Suppressor macrophage treated with lipopolysaccharide for 1 hour (primary cell): ENCODE measurements around the gene USF3.

Experiments
- DNase-seq, 3 donors: peaks; one replicate each; pipeline ENCODE4 v3.0.0-alpha.2; 2020 to 2022

USF3 gene

GRCh38 chr3:113698213-113698742, 1.8 kb upstream of the USF3 start:
- DNase-seq: no peak

GRCh38 chr3:113697500-113698090, 1.2 kb upstream of the USF3 start:
- DNase-seq: peak in 1 of 3 donors; percentile 3

- DNase-seq: peak; percentile 99
These were observed 437 bp upstream of the USF3 start for GRCh38 chr3:113696658-113697499.

- DNase-seq: peak in 1 of 3 donors; percentile 9
These were observed 1.0 kb downstream of the USF3 start for GRCh38 chr3:113695431-113695785.

- no peak for DNase-seq
These were observed 6.0 kb downstream of the USF3 start for GRCh38 chr3:113690482-113690881.

DNA sequence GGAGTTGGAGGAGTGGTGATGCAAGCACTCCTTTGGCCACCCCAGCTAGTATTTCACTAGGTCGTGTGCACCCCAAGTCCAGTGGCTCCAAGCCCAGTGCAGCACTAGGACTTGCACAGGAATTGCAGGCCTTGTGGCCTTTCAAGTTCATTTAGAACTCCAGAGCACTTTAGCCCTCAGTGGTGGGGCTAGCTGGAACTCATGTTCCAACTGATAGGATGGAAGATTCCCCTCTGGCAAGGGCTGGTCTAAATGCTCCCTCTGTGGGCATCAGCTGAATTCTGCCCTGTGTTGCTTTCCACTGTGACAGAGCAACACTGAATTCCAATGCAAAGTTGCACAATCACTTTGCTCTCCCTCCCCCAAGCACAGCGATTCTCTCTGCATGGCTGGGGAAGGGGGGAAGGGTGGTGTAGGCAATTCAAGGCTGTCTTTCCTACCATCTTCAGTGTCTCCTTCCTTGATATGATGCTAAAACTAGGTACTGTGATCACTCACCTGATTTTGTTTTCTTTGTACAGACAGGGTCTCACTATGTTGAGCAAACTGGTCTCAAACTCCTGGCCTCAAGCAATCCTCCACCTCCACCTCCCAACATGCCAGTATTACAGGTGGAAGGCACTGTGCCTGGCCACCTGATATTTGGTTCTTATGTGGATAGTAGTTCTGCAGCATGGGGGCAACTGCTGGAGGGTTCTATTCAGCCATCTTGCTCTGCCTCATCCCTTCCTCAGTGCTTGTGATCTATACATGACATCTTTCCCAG, 10.3 kb downstream of the USF3 start:
- no peak for DNase-seq

DNA sequence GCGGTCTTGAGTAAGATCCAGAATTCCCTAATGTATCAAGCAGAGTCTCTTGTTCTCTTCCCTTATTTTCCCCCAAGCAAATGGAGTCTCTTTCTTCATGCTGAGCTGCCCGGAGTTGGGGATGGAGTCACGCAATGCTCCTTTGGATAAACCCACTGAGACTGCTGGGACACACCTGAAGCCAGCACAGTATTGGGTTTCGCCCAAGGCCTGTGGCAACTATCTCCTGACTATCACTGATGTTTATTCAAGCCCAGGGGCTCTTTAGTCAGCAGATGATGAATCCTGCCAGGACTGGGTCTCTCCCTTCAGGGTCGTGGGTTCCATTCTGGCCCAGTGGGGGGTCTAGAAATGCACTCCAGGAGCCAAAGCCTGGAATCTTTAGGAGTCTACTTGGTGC, 11.3 kb downstream of the USF3 start:
- no peak for DNase-seq

DNA sequence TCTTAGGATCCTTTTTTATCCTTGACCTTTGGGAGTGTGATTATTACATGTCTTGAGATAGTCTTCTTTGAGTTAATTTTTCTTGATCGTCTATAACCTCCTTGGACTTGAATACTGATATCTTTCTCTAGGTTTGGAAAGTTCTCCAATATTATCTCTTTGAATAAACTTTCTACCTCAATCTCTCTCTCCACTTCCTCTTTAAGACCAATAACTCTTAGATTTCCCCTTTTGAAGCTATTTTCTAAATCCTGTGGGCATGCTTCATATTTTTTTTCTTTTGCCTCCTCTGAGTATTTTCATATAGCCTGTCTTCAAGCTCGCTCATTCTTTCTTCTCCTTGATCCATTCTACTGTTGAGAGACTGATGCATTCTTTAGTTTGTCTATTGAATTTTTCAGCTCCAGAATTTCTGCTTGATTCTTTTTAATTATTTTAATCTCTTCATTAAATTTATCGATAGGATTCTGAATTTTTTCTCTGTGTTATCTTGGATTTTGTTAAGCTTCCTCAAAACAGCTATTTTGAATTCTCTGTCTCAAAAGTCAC, 12.1 kb downstream of the USF3 start:
- DNase-seq: peak in 1 of 3 donors; percentile 36

GRCh38 chr3:113678773-113679172, 17.7 kb downstream of the USF3 start:
- DNase-seq: no peak

GRCh38 chr3:113677737-113678136, 18.7 kb downstream of the USF3 start:
- no peak for DNase-seq

- peak; percentile 75 to 80 (median 80) for DNase-seq
These were observed 20.2 kb downstream of the USF3 start for GRCh38 chr3:113676261-113676660.

DNA sequence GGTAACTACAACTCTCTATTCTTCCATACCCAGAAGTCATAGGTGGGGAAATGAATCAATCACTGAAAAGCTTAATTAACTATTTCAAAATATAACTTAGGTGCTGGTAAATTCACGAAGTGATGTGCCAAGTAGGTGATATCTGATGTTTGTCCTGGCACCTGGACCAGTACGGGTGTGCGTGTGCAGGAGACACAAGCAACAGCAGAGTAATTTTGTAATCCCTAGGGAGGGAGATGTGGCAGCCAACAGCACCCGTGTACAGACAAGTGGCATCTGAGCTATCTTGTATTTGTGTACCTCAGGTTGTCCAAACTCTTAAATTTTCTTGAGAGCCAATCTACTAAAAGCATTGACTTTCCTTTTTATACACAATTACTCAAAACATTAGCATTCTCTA, 22.8 kb downstream of the USF3 start:
- no peak for DNase-seq

GRCh38 chr3:113668015-113668414, 28.4 kb downstream of the USF3 start:
- DNase-seq: peak in 2 of 3 donors; percentile 12 to 31

DNA sequence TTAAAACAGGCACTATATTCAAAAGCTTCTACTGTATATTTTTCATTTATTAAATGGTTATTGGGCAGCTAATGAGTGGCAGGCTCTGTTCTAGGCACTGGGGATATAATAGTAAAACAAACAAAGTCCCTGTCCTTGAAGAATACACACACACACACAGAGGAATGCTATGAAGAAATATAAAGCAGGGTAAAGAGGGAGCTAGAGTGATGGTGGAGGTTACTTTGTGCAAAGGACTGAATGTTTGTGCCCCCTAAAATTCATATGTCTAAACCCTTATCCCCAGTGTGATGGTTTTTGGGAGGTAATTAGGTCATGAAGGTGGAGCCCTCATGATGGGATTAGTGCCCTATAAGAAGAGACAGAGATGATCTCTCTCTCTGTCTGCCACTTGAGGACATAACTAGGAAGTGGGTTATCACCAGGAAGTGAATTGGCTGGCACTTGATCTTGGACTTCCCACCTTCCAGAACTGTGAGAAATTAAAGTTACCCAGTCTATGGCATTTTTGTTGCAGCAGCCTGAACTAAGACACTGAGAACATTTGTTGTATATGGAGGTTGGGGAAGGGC, 31.8 kb downstream of the USF3 start:
- no peak for DNase-seq

GRCh38 chr3:113663761-113664160, 32.7 kb downstream of the USF3 start:
- DNase-seq: no peak

GRCh38 chr3:113663324-113663750, 33.1 kb downstream of the USF3 start:
- DNase-seq: no peak

DNA sequence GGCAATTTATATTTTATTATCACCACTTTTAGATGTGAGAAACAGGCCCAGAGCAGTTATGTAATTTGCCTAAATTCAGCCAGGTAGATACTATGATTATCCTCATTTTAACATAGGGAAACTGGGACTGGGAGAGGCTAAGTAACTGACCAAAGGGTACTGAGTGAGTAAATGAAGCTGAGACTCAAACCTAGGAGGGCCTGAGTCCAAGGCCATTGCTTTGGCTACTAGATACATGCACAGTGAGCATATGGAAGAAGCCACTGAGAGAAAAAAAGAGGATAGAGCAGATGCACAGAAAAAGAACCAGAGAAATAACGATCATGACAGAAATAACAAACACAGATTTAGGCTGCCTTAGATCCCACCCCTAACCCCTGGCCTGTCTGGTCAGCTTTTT, 33.6 kb downstream of the USF3 start:
- no peak for DNase-seq

GRCh38 chr3:113660896-113661295, 35.5 kb downstream of the USF3 start:
- no peak for DNase-seq

DNA sequence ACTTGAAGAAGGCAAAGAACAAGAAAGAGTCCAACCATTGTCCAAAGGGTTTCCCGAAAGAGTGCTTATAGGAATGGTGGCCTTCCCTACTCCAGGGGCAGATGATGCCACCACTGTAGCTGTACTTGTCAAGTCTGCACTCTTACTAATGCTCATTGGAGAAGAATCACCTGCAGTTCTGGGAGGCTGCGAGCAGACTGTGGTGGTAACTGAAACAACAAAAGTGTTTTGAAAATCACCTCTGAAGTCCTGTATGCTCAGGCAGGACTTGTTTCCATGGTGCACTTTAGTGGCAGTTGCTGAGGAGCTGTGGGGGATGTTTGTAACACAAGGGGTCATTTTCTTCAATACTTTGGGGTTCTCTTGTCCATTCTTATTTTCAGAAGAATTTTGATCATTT, 36.0 kb downstream of the USF3 start:
- DNase-seq: no peak

DNA sequence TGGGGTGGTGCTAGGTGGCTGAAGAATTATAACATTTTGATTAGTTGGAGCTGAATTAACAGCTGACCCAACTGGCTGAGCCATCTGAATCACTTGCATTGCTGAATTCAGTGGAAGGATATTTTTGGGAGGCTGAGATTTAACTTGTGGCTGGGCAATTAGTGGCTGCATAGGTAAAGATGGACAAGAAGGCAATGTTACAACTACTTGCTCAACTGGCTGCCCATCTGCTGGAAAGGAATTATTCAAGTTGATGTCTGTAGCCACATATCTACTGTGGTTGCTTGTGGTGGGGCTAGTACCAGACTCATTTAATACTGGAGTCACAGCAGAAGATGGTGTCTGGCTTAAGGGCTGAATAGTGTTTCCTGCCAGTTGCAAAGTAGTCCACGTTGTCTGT, 36.4 kb downstream of the USF3 start:
- no peak for DNase-seq

DNA sequence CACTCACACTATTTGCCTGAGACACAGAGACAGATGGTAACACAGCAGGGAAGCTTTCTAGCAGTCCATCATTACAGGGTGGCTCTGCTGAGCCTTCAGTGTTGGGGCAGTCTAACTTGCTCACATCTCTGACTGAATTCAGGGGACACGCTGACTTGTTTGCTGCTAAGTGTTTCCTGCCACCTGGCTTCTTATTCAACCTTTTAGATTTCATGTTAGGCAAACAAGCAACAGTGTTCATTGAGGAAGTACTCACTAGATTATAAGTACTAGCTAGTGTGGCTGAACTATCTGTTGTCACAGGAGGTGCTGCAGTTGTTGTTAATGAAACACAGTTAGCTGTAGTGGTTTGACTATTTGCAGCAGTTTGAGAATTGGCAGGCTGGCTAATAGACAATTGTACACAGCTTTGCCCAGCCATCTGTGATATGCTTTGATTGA, 37.3 kb downstream of the USF3 start:
- no peak for DNase-seq

DNA sequence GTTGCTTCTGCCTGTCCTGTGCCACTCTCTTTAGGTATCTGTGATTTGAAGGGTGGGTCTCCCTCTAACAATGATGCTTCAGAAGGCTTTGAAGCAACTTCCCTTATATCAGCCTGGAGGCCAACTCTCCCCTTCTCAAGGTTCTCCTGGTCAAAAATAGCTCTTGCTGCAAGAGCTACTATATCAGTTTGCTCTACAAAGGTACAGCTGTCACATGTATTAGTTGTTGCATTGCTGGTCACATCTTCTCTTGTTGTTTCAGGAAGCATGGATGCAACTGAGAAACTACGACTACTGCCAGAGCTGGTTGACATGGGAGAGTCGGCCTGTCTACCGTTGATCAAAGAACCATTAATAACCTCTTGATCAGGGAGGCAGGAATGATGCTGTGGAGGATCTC, 38.3 kb downstream of the USF3 start:
- DNase-seq: no peak

DNA sequence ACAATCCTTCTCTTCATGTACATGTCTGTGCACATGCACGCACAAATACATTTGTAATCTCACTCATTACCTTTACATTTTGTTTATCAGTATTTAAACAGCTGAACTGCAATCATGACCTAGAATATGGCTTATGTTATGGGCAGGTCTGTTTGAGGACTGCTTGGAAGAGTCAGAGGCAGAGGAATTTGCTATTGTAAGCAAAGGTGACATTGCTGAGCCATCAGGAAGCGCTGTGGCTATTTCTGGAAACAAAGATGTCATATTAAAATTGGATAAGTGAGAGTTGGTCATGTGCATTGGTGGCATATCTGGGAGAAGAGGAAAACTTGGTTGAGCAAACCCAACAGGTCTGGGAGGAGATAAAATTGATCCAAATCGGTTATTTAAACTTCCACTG, 41.6 kb downstream of the USF3 start:
- DNase-seq: no peak
